ENCODE data around the gene GINS2.

Gene GINS2

GRCh38 chr16:85689950-85690320 lies 1.2 kb upstream of the GINS2 start:
- no peak for DNase-seq (ENCODE audit: low read depth)

- DNase-seq (ENCODE audit: low read depth), result no peak
Measured at GRCh38 chr16:85689285-85689949, 663 bp upstream of the GINS2 start.

GRCh38 chr16:85687651-85688471 lies 893 bp downstream of the GINS2 start:
- no peak for DNase-seq (ENCODE audit: low read depth)

- DNase-seq (ENCODE audit: low read depth), result no peak
Measured at GRCh38 chr16:85686912-85687591, 1.7 kb downstream of the GINS2 start.

- DNase-seq (ENCODE audit: low read depth), result no peak
Measured at GRCh38 chr16:85685251-85685650, 3.5 kb downstream of the GINS2 start.

GRCh38 chr16:85683363-85683762 lies 5.4 kb downstream of the GINS2 start:
- DNase-seq (ENCODE audit: low read depth), result no peak

- DNase-seq (ENCODE audit: low read depth), result no peak
Measured at GRCh38 chr16:85682516-85682915, 6.2 kb downstream of the GINS2 start.

GRCh38 chr16:85681255-85681654 lies 7.5 kb downstream of the GINS2 start:
- no peak for DNase-seq (ENCODE audit: low read depth)

GRCh38 chr16:85680352-85680944 lies 8.3 kb downstream of the GINS2 start:
- DNase-seq (ENCODE audit: low read depth), result no peak

- DNase-seq (ENCODE audit: low read depth), result no peak
Measured at GRCh38 chr16:85679870-85680269, 8.9 kb downstream of the GINS2 start.

- no peak for DNase-seq (ENCODE audit: low read depth)
Measured at GRCh38 chr16:85678821-85679220, 9.9 kb downstream of the GINS2 start.

GRCh38 chr16:85678016-85678415 lies 10.7 kb downstream of the GINS2 start:
- DNase-seq (ENCODE audit: low read depth), result no peak

GRCh38 chr16:85677383-85677967 lies 11.3 kb downstream of the GINS2 start:
- no peak for DNase-seq (ENCODE audit: low read depth)

- DNase-seq (ENCODE audit: low read depth), result no peak
Measured at GRCh38 chr16:85676466-85676865, 12.3 kb downstream of the GINS2 start.

- no peak for DNase-seq (ENCODE audit: low read depth)
Measured at GRCh38 chr16:85675251-85675874, 13.4 kb downstream of the GINS2 start.

GRCh38 chr16:85674828-85675227 lies 13.9 kb downstream of the GINS2 start:
- DNase-seq (ENCODE audit: low read depth), result no peak

- DNase-seq (ENCODE audit: low read depth), result no peak
Measured at GRCh38 chr16:85674418-85674755, 14.4 kb downstream of the GINS2 start.

- no peak for DNase-seq (ENCODE audit: low read depth)
Measured at GRCh38 chr16:85673529-85674417, 15.0 kb downstream of the GINS2 start.

- no peak for DNase-seq (ENCODE audit: low read depth)
Measured at GRCh38 chr16:85670840-85671239, 17.9 kb downstream of the GINS2 start.

- DNase-seq (ENCODE audit: low read depth), result no peak
Measured at GRCh38 chr16:85668676-85669424, 19.9 kb downstream of the GINS2 start.

Data from stimulated activated CD8-positive, alpha-beta memory T cell treated with anti-CD3 and anti-CD28 coated beads, Interleukin-12 subunit alpha, Interleukin-12 subunit beta, amount 100 ng/mL, for 4 hours (primary cell).